CD4-positive, CD25-positive, alpha-beta regulatory T cell (primary cell): ENCODE measurements around the gene RNF168. TPM values are rescaled to one million over a fixed set of nuclear protein-coding genes. Genes with fewer than 3 reads are reported as not detected.

Source experiments
- ATAC-seq, 2 donors: fragments of 150-1000 bp; cut with Tn5 transposase; one replicate each; pipeline ENCODE4 v1.10.0; 2021; ENCODE audit warnings: low read depth in 2 of 2, moderate number of reproducible peaks in 2 of 2, moderate library complexity in 1 of 2
- DNase-seq, 3 donors: peaks; one replicate each; pipeline versions ENCODE4 v3.0.0 to v3.0.0-alpha.2; 2012 to 2022; ENCODE audit warnings: mixed read lengths in 1 of 3
- H3K27ac ChIP-seq: one replicate; pipeline ENCODE4 v1.7.0; 2013; ENCODE audit warnings: mild to moderate bottlenecking, low read length; ENCODE audit not compliant: insufficient read depth, poor library complexity, severe bottlenecking
- H3K27me3 ChIP-seq: one replicate; pipeline ENCODE4 v1.7.0; 2013; ENCODE audit warnings: low read length; ENCODE audit not compliant: control insufficient read depth, insufficient read depth
- H3K36me3 ChIP-seq: one replicate; pipeline ENCODE4 v1.7.0; 2013; ENCODE audit warnings: mild to moderate bottlenecking, low read length, moderate library complexity; ENCODE audit not compliant: control insufficient read depth, insufficient read depth
- H3K4me1 ChIP-seq: 2 replicates; pipeline ENCODE4 v1.7.0; 2013; ENCODE audit warnings: mild to moderate bottlenecking, low read length; ENCODE audit not compliant: insufficient read depth, control insufficient read depth, poor library complexity, severe bottlenecking
- H3K4me3 ChIP-seq: one replicate; pipeline ENCODE4 v1.7.0; 2013; ENCODE audit warnings: low read depth, mild to moderate bottlenecking, low read length, moderate library complexity
- H3K9me3 ChIP-seq, 2 experiments: 1 replicate in 1 of 2; 2 replicates in 1 of 2; pipeline ENCODE4 v1.7.0; 2013; ENCODE audit warnings: low read length in 2 of 2, mild to moderate bottlenecking in 1 of 2, moderate library complexity in 1 of 2; ENCODE audit not compliant: control insufficient read depth in 2 of 2
- H3K27ac Mint-ChIP-seq, 3 donors: one replicate each; pipeline ENCODE4 v1.8.0; 2020 to 2022; ENCODE audit warnings: mild to moderate bottlenecking in 3 of 3, mixed read lengths in 3 of 3, moderate library complexity in 2 of 3
- H3K27me3 Mint-ChIP-seq: one replicate; pipeline ENCODE4 v1.8.0; 2022; ENCODE audit warnings: mild to moderate bottlenecking, mixed read lengths
- H3K36me3 Mint-ChIP-seq: one replicate; pipeline ENCODE4 v1.8.0; 2020; ENCODE audit warnings: mixed read lengths
- H3K4me1 Mint-ChIP-seq, 4 donors: one replicate each; pipeline ENCODE4 v1.8.0; 2020 to 2022; ENCODE audit warnings: mixed read lengths in 4 of 4, mild to moderate bottlenecking in 1 of 4
- H3K4me3 Mint-ChIP-seq, 4 donors: one replicate each; pipeline ENCODE4 v1.8.0; 2020 to 2022; ENCODE audit warnings: mild to moderate bottlenecking in 4 of 4, mixed read lengths in 4 of 4, moderate library complexity in 3 of 4
- H3K9me3 Mint-ChIP-seq, 7 donors: one replicate each; pipeline ENCODE4 v1.8.0; 2020 to 2022; ENCODE audit warnings: mixed read lengths in 7 of 7, mild to moderate bottlenecking in 3 of 7, moderate library complexity in 2 of 7
- polyA plus RNA-seq, 4 donors: library from polyadenylated mRNA; unstranded; fragments of 300-500 nt; fragmentation: Illumina TruSeq; gene quantifications; one replicate each; pipeline ENCODE4 v1.2.3, GENCODE V29; 2021
- total RNA-seq: library from RNA; stranded (reverse); gene quantifications from one replicate; pipeline ENCODE4 v1.2.3, GENCODE V29; 2022

Gene RNF168
- total and polyA plus RNA-seq, 5 donors from 2014 or later = 8.3 to 29.5 (median 8.9) TPM

DNA sequence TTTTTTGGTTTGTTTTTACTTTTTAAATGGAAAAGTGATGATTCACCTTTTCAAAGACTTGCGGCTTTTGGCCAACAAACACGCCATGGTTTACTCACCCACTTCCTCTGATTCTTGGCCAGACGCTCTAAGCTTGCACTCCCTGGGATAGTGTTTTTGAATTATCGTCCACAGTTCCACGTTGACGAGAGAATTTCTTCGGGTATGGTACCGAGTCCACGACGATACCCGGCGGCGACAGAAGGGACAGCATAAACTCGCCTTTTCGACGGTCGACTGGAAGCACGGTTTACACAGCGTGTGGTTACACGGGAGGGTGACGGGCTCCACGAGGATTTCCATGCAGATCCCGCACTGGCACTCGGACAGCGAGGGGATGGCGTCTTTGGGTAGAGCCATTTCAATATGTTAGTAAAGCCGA is 783 bp downstream of the RNF168 start:
- peak overlapping the region; percentile 76 for H3K27ac ChIP-seq
- Mint-ChIP-seq H3K27me3 (peaks cover 6% of the 10 kb centered on the region), H3K36me3 (peaks cover 13% of the 10 kb centered on the region), H3K27ac (peak overlapping the region; percentile 96 to 99 (median 99)), H3K9me3 (peaks cover 0 to 9% (median 2%) of the 10 kb centered on the region in 7 donors), H3K4me3 (peak overlapping the region; percentile 95 to 100 (median 98)), H3K4me1 (peaks cover 31 to 43% (median 33%) of the 10 kb centered on the region in 4 donors)
- ATAC-seq (peak; percentile 41 to 51), DNase-seq (peak; percentile 49 to 70 (median 53))
- H3K27me3 ChIP-seq = no peaks in the 10 kb centered on the region
- peaks cover 0 to 3% of the 10 kb centered on the region in 2 experiments for H3K9me3 ChIP-seq
- peak overlapping the region; percentile 99 for H3K4me3 ChIP-seq
- H3K4me1 ChIP-seq = peaks cover 43% of the 10 kb centered on the region
- peaks cover 8% of the 10 kb centered on the region for H3K36me3 ChIP-seq

- Histone ChIP-seq H3K27ac (peak overlapping the region; percentile 21), H3K27me3 (no peaks in the 10 kb centered on the region), H3K4me3 (peak overlapping the region; percentile 99), H3K36me3 (peaks cover 10% of the 10 kb centered on the region), H3K4me1 (peaks cover 44% of the 10 kb centered on the region), H3K9me3 (no peaks in the 10 kb centered on the region)
- H3K27ac Mint-ChIP-seq = peak overlapping the region; percentile 83 to 99 (median 85)
- H3K9me3 Mint-ChIP-seq = peaks cover 0 to 4% (median 2%) of the 10 kb centered on the region in 7 donors
- ATAC-seq (no peak), DNase-seq (peak in 1 of 3 donors; percentile 20)
- peak overlapping the region; percentile 95 to 100 (median 98) for H3K4me3 Mint-ChIP-seq
- H3K36me3 Mint-ChIP-seq = peaks cover 15% of the 10 kb centered on the region
- H3K4me1 Mint-ChIP-seq = peaks cover 33 to 51% (median 36%) of the 10 kb centered on the region in 4 donors
- H3K27me3 Mint-ChIP-seq = peaks cover 6% of the 10 kb centered on the region
Observed at GRCh38 chr3:196501316-196502044, 2.1 kb downstream of the RNF168 start.

GRCh38 chr3:196499807-196500524 is 3.6 kb downstream of the RNF168 start:
- no peak overlapping the region for H3K27ac ChIP-seq
- H3K4me3 Mint-ChIP-seq = peak overlapping the region; percentile 95 to 100 (median 98)
- peaks cover 48% of the 10 kb centered on the region for H3K4me1 ChIP-seq
- H3K4me3 ChIP-seq = peak overlapping the region; percentile 88
- H3K36me3 Mint-ChIP-seq = peaks cover 21% of the 10 kb centered on the region
- no peak for DNase-seq
- ATAC-seq = no peak
- no peaks in the 10 kb centered on the region for H3K27me3 ChIP-seq
- no peaks in the 10 kb centered on the region for H3K9me3 Mint-ChIP-seq
- no peaks in the 10 kb centered on the region for H3K27me3 Mint-ChIP-seq
- H3K9me3 ChIP-seq = no peaks in the 10 kb centered on the region
- peaks cover 21% of the 10 kb centered on the region for H3K36me3 ChIP-seq
- peak overlapping the region; percentile 83 to 99 (median 89) for H3K27ac Mint-ChIP-seq
- H3K4me1 Mint-ChIP-seq = peaks cover 43 to 60% (median 45%) of the 10 kb centered on the region in 4 donors

GRCh38 chr3:196499061-196499460 is 4.5 kb downstream of the RNF168 start:
- peaks cover 21% of the 10 kb centered on the region for H3K36me3 ChIP-seq
- no peaks in the 10 kb centered on the region for H3K27me3 ChIP-seq
- Mint-ChIP-seq H3K27ac (peak overlapping the region in 2 of 3 donors; percentile 13 to 99), H3K4me1 (peaks cover 43 to 62% (median 49%) of the 10 kb centered on the region in 4 donors), H3K36me3 (peaks cover 22% of the 10 kb centered on the region), H3K27me3 (no peaks in the 10 kb centered on the region), H3K9me3 (no peaks in the 10 kb centered on the region), H3K4me3 (peak overlapping the region; percentile 95 to 100 (median 98))
- peaks cover 44% of the 10 kb centered on the region for H3K4me1 ChIP-seq
- no peaks in the 10 kb centered on the region for H3K9me3 ChIP-seq
- DNase-seq = no peak
- H3K27ac ChIP-seq = no peak overlapping the region
- no peak for ATAC-seq
- peak overlapping the region; percentile 52 for H3K4me3 ChIP-seq

DNA sequence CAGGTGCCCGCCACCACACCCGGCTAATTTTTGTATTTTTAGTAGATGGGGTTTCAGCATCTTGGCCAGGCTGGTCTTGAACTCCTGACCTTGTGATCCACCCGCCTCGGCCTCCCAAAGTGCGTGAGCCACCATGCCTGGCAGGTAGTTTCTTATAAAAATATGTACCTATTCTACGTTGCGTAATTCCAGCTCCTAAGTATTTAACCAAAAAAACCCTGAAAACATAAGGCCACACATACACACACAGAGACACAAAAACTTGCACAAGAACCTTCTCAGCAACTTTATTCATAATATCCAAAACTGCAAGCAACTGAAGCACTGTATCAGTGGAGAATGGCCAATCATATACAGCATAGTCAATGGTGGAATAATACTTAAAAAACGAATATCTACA is 5.3 kb downstream of the RNF168 start:
- Histone ChIP-seq H3K27me3 (no peaks in the 10 kb centered on the region), H3K27ac (no peak overlapping the region), H3K9me3 (no peaks in the 10 kb centered on the region), H3K4me3 (no peak overlapping the region), H3K36me3 (peaks cover 21% of the 10 kb centered on the region), H3K4me1 (peaks cover 43% of the 10 kb centered on the region)
- peak overlapping the region; percentile 20 to 99 (median 80) for H3K27ac Mint-ChIP-seq
- no peaks in the 10 kb centered on the region for H3K9me3 Mint-ChIP-seq
- peaks cover 22% of the 10 kb centered on the region for H3K36me3 Mint-ChIP-seq
- no peak for ATAC-seq
- H3K27me3 Mint-ChIP-seq = no peaks in the 10 kb centered on the region
- DNase-seq = no peak
- peaks cover 43 to 63% (median 50%) of the 10 kb centered on the region in 4 donors for H3K4me1 Mint-ChIP-seq
- peak overlapping the region; percentile 11 to 97 (median 47) for H3K4me3 Mint-ChIP-seq

DNA sequence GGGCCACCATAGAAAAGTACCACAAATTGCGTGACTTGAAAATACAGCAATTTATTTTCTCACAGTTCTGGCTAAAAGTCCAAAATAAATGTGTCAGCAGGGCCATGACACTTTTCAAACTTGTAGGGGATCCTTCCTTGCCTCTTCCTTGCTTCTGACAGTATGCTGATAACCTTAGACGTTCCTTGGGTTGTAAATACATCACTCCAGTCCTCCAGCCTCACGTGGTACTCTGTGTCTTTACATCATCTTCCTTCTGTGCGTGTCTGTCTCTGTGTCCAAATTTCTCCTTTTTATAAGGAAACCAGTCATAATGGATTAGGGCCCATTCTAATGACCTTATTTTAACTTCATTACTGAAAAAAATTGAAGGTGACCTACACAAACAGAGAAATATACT is 7.4 kb downstream of the RNF168 start:
- ATAC-seq (no peak), DNase-seq (no peak)
- no peaks in the 10 kb centered on the region for H3K27me3 ChIP-seq
- no peak overlapping the region for H3K27ac ChIP-seq
- Mint-ChIP-seq H3K27me3 (no peaks in the 10 kb centered on the region), H3K4me1 (peaks cover 49 to 67% (median 53%) of the 10 kb centered on the region in 4 donors), H3K9me3 (no peaks in the 10 kb centered on the region), H3K27ac (peak overlapping the region in 1 of 3 donors; percentile 25), H3K36me3 (peaks cover 27% of the 10 kb centered on the region), H3K4me3 (peak overlapping the region in 1 of 4 donors; percentile 63)
- H3K36me3 ChIP-seq = peaks cover 21% of the 10 kb centered on the region
- peaks cover 26% of the 10 kb centered on the region for H3K4me1 ChIP-seq
- no peaks in the 10 kb centered on the region for H3K9me3 ChIP-seq
- no peak overlapping the region for H3K4me3 ChIP-seq

DNA sequence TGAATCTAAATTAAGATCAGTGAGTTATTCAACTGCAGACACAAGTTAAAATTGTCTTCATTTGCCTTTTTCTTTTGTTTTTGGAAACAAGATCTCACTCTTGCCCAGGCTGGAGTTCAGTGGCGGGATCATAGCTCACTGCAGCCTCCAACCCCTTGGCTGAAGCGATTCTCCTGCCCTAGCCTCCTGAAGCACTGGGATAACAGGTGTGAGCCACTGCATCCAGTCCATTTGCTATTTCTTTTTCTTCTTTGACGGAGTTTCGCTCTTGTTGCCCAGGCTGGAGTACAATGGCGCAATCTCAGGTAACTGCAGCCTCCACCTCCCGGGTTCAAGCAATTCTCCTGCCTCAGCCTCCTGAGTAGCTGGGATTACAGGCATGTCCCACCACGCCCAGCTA is 10.3 kb downstream of the RNF168 start:
- peaks cover 14% of the 10 kb centered on the region for H3K36me3 Mint-ChIP-seq

More for the DNA sequence above, 10.3 kb downstream of the RNF168 start:
- H3K27me3 Mint-ChIP-seq = no peaks in the 10 kb centered on the region
- Histone ChIP-seq H3K27me3 (no peaks in the 10 kb centered on the region), H3K9me3 (no peaks in the 10 kb centered on the region), H3K36me3 (peaks cover 18% of the 10 kb centered on the region), H3K4me1 (peaks cover 14% of the 10 kb centered on the region), H3K27ac (no peak overlapping the region), H3K4me3 (no peak overlapping the region)
- ATAC-seq (no peak), DNase-seq (no peak)
- peak overlapping the region in 2 of 3 donors; percentile 22 to 77 for H3K27ac Mint-ChIP-seq
- H3K4me3 Mint-ChIP-seq = no peak overlapping the region
- no peaks in the 10 kb centered on the region for H3K9me3 Mint-ChIP-seq
- H3K4me1 Mint-ChIP-seq = peaks cover 35 to 57% (median 45%) of the 10 kb centered on the region in 4 donors
